ENCODE measurements around the gene OR2G6.
"Not testable (repeated sequence)": the region's sequence is repeated elsewhere in the genome, so short reads cannot be mapped to it uniquely, and the experiment has no call there.

The OR2G6 gene

GRCh38 chr1:248507773-248508172, at the start of gene OR2G6:
TSS of gene OR2G6 (plus strand) at chr1:248508073. CDS start at chr1:248521647, 13,574 bp downstream.
- FAIRE-seq, result peak; percentile 83

- not testable (repeated sequence) for FAIRE-seq
Observed at GRCh38 chr1:248459117-248459516, 48.8 kb upstream of the OR2G6 start.

GRCh38 chr1:248471154-248471553, 36.7 kb upstream of the OR2G6 start:
- no peak for FAIRE-seq

DNA sequence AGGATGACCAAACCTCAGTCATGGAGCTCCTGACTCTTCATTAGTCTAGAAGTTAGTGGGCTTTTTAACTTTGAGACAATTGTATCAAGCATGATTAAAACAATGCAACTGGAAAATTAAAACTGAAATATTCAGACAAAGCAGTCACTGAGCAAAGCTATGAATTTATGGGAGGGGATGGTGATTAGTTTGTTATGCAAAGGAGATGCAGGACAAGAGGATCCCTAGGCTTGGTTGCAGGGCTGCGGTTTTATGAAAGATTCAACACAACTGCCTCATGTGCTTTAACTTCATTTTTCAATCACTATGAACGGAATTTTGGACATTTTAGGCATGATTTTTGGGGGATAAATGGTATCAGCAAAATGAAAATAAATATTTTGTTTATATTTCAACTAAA, 35.8 kb upstream of the OR2G6 start:
- not testable (repeated sequence) for FAIRE-seq

- not testable (repeated sequence) for FAIRE-seq
Observed at GRCh38 chr1:248473051-248473450, 34.8 kb upstream of the OR2G6 start, which contains the start of gene OR2T3. TSS of gene OR2T3 (plus strand) at chr1:248473351. CDS start at chr1:248473351, 0 bp downstream.

GRCh38 chr1:248475660-248476059, 32.2 kb upstream of the OR2G6 start:
- FAIRE-seq, result not testable (repeated sequence)

GRCh38 chr1:248481686-248482579, 25.9 kb upstream of the OR2G6 start:
- FAIRE-seq, result not testable (repeated sequence)

DNA sequence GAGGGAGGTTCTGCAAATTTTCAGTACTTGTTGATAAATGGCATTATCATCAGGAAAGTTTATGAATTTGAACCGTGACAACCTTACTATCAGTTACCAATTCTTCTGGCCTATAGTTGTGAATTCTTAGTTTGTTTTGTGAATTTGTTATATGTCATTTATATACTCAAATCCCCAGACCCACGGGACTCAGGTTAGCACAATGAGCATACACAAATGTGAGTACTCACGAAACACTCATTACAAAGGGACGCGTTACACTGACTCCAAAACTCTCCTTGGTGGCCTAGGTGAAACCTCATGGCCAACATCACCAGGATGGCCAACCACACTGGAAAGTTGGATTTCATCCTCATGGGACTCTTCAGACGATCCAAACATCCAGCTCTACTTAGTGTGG, 19.6 kb upstream of the OR2G6 start, which contains the start of gene OR2T5:
OR2T5 (plus strand) TSS at position 301 of the 400 bp plus-strand sequence; CDS start at position 301, 0 bp downstream.
- FAIRE-seq, result not testable (repeated sequence)

DNA sequence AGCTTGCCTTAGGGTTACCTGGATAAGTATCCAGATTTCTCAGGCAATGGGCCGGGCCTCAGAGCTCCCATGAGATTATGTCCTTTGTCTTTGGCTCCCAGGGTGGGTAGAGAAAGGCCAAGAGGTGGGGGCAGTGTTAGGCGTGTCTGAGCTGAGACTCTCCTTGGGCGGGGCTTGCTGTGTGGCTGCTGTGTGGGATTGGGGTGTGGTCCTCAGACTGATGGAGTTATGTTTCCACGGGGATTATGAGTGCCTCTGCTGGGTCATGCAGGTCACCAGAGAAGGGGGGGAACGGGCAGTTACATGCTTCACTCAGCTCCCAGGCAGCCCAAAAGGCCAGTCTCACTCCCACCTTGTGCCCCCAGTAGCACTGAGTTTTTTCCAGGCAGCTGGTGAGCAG, 11.2 kb upstream of the OR2G6 start:
- not testable (repeated sequence) for FAIRE-seq

DNA sequence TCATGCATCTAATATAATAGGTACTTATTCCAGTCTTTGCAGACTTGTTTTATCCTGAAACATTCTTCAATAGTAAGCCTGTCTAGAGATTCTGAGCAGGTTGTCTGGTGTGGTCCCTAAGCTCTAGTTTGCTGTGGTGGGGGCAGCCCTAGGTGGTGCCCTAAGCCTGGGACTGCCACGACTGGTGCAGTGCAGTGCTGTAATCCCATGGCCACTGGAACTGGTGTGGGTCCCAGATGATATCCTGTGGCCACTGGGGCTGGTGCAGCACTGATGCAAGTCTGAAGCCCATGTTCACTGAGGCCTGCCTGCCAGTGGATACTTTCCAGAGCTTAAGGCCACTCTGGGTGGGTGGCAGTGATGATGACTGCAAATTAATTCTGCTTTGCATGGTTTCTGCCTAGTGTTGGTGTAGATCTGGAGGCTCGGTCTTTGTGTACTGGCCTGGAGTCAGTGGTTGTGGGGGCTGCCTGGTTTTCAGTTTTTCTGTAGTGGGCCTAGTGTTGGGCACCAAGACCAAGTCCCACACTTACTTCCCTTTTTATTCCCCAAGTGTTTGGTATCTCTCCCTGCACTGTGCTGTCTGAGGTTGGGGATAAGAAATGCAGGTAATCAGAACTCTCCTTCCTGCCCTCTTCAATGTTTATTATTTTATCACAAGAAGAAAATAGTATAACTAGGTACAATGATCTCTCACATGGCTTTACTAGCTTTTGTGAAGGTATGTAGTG, 7.4 kb upstream of the OR2G6 start:
- not testable (repeated sequence) for FAIRE-seq

GRCh38 chr1:248510217-248510616, 2.3 kb downstream of the OR2G6 start:
- not testable (repeated sequence) for FAIRE-seq

DNA sequence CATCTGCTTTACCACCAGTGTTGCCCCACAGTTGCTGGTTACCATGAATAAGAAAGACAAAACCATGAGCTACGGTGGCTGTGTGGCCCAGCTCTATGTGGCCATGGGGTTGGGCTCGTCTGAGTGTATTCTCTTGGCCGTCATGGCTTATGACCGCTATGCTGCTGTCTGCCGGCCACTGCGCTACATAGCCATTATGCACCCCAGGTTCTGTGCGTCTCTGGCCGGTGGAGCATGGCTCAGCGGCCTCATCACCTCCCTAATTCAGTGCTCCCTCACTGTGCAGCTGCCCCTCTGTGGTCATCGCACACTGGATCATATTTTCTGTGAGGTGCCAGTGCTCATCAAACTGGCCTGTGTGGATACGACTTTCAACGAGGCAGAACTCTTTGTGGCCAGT, 14.0 kb downstream of the OR2G6 start:
- no peak for FAIRE-seq

GRCh38 chr1:248537449-248537848, 29.6 kb downstream of the OR2G6 start:
- peak; percentile 90 for FAIRE-seq

DNA sequence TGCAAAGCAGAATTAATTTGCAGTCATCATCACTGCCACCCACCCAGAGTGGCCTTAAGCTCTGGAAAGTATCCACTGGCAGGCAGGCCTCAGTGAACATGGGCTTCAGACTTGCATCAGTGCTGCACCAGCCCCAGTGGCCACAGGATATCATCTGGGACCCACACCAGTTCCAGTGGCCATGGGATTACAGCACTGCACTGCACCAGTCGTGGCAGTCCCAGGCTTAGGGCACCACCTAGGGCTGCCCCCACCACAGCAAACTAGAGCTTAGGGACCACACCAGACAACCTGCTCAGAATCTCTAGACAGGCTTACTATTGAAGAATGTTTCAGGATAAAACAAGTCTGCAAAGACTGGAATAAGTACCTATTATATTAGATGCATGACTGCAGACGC, 39.5 kb downstream of the OR2G6 start:
- not testable (repeated sequence) for FAIRE-seq

GRCh38 chr1:248551027-248551426, 43.2 kb downstream of the OR2G6 start:
- not testable (repeated sequence) for FAIRE-seq

DNA sequence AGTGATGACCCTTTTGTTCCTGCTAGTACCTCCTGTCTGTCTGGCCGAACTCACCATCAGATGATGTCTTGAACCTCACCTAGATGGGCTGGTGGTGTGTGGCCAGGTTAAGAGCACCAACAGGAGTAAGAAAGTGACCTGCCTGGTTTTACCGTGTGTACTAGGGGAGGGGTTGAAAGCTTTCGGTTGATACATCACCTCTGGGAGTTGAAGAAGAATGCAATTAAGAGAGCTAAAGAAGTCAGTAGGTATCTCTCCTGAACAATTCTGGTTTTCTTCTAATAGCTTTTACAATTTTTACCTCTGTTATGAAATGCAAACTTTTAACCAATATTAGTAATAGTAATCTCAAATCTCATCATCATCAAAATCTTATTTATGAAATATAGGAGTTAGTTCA, 54.8 kb downstream of the OR2G6 start, which contains the start of gene OR2T29:
OR2T29 (minus strand) TSS at position 101 of the 400 bp plus-strand sequence. CDS start 3,281 bp downstream, outside the sequence.
- FAIRE-seq, result peak; percentile 21

GRCh38 chr1:248565530-248566373, 57.9 kb downstream of the OR2G6 start:
- not testable (repeated sequence) for FAIRE-seq

- FAIRE-seq, result not testable (repeated sequence)
Observed at GRCh38 chr1:248569049-248569448, 61.2 kb downstream of the OR2G6 start.

DNA sequence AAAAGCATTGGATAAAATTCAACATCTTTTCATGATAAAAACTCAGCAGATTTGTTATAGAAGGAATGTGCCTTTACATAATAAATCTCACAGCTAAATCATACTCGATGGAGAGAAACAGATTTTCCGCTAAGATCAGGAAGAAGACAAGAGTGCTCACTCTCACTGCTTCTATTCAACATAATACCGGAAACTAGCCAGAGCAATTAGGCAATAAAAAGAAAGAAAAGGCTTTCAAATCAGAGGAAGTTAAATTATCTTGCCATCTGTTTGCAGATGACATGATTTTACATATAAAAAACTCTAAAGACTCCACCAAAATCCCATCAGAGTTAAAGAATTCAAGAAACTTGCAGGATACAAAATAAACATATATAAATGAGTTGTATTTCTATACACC, 62.9 kb downstream of the OR2G6 start:
- not testable (repeated sequence) for FAIRE-seq

GRCh38 chr1:248572049-248572448, 64.2 kb downstream of the OR2G6 start:
- not testable (repeated sequence) for FAIRE-seq

GRCh38 chr1:248573856-248574255, 66.0 kb downstream of the OR2G6 start:
- not testable (repeated sequence) for FAIRE-seq

DNA sequence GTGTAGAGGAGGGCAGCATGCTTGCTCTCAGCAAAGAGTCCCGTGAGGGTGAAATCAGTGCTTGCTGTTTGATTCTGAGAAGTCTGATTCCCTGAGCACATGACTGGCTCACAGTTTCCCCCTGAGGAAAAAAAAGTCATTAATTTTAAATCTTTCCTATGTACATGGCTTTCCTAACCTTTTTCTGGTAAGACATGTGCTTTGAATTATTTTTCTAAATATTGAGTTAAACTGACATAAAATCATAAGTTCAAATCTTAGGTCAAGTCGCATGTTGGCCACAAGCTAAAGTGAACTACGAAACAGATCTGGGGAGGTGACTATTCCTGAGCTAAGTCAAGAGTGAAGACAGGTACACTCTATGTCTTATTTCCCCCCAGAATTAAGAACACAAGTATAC, 66.8 kb downstream of the OR2G6 start, which contains the start of gene OR2T34:
OR2T34 (minus strand) TSS at position 101 of the 400 bp plus-strand sequence; CDS start at position 101, 0 bp downstream.
- FAIRE-seq, result not testable (repeated sequence)
